GM19455 (cell line): ENCODE measurements around the gene PASK.
"Not testable (repeated sequence)": the region's sequence is repeated elsewhere in the genome, so short reads cannot be mapped to it uniquely, and the experiment has no call there.

Experiments used
- ATAC-seq: cut with Tn5 transposase; IDR thresholded peaks from one replicate; pipeline ENCODE4 v1.9.1; 2021; ENCODE audit not compliant: unreplicated experiment

Gene PASK

GRCh38 chr2:241108271-241109209 lies 40.7 kb downstream of the PASK start:
- no peak for ATAC-seq

- no peak for ATAC-seq
Measured at GRCh38 chr2:241107031-241107783, 42.1 kb downstream of the PASK start.

GRCh38 chr2:241105641-241106040 lies 43.6 kb downstream of the PASK start:
- no peak for ATAC-seq

GRCh38 chr2:241104611-241105010 lies 44.7 kb downstream of the PASK start:
- ATAC-seq, result not testable (repeated sequence)

- no peak for ATAC-seq
Measured at GRCh38 chr2:241103176-241103595, 46.1 kb downstream of the PASK start.

- peak; percentile 87 for ATAC-seq
Measured at GRCh38 chr2:241102239-241102803, 47.0 kb downstream of the PASK start, which contains the start of gene MTERF4. MTERF4 (minus strand) TSS chr2:241102287; CDS start chr2:241102273, 14 bp downstream.

GRCh38 chr2:241099246-241099645 lies 50.0 kb downstream of the PASK start:
- ATAC-seq, result no peak

GRCh38 chr2:241096979-241097378 lies 52.3 kb downstream of the PASK start:
- no peak for ATAC-seq

- ATAC-seq, result no peak
Measured at GRCh38 chr2:241095594-241096290, 53.5 kb downstream of the PASK start.

- ATAC-seq, result no peak
Measured at GRCh38 chr2:241094924-241095420, 54.3 kb downstream of the PASK start.

GRCh38 chr2:241094172-241094571 lies 55.1 kb downstream of the PASK start:
- no peak for ATAC-seq

GRCh38 chr2:241093133-241093781 lies 56.0 kb downstream of the PASK start:
- ATAC-seq, result not testable (repeated sequence)

GRCh38 chr2:241092677-241093076 lies 56.6 kb downstream of the PASK start:
- no peak for ATAC-seq

GRCh38 chr2:241091734-241092445 lies 57.4 kb downstream of the PASK start:
- ATAC-seq, result no peak

- ATAC-seq, result no peak
Measured at GRCh38 chr2:241091201-241091600, 58.1 kb downstream of the PASK start.

GRCh38 chr2:241088791-241089732 lies 60.2 kb downstream of the PASK start:
- ATAC-seq, result no peak

- peak; percentile 41 for ATAC-seq
Measured at GRCh38 chr2:241088376-241088775, 60.9 kb downstream of the PASK start.
